Sigmoid colon (tissue), 4 donors: ENCODE data around the gene ETV3L.

Source experiments
- EP300 ChIP-seq, 4 donors: sonication (generic); formaldehyde crosslinking; IDR thresholded peaks; one replicate each; pipeline ENCODE4 v1.6.1; 2017; ENCODE audit warnings: antibody characterized with exemption in 4 of 4
- POLR2A ChIP-seq, 2 donors: fragments of 450-650 bp; IDR thresholded peaks; one replicate each; pipeline ENCODE4 v1.6.1; 2016; ENCODE audit warnings: antibody characterized with exemption in 2 of 2, mild to moderate bottlenecking in 2 of 2, moderate library complexity in 2 of 2
- TF ChIP-seq, protein P1 (sequence below), 4 experiments: fragments of 450-650 bp in 3 of 4; fragments of 200-600 bp in 1 of 4; IDR thresholded peaks; one replicate each; pipeline ENCODE4 v1.5.1; 2016 to 2019; ENCODE audit warnings: antibody characterized with exemption in 4 of 4, mild to moderate bottlenecking in 3 of 4, moderate library complexity in 2 of 4

DNA sequence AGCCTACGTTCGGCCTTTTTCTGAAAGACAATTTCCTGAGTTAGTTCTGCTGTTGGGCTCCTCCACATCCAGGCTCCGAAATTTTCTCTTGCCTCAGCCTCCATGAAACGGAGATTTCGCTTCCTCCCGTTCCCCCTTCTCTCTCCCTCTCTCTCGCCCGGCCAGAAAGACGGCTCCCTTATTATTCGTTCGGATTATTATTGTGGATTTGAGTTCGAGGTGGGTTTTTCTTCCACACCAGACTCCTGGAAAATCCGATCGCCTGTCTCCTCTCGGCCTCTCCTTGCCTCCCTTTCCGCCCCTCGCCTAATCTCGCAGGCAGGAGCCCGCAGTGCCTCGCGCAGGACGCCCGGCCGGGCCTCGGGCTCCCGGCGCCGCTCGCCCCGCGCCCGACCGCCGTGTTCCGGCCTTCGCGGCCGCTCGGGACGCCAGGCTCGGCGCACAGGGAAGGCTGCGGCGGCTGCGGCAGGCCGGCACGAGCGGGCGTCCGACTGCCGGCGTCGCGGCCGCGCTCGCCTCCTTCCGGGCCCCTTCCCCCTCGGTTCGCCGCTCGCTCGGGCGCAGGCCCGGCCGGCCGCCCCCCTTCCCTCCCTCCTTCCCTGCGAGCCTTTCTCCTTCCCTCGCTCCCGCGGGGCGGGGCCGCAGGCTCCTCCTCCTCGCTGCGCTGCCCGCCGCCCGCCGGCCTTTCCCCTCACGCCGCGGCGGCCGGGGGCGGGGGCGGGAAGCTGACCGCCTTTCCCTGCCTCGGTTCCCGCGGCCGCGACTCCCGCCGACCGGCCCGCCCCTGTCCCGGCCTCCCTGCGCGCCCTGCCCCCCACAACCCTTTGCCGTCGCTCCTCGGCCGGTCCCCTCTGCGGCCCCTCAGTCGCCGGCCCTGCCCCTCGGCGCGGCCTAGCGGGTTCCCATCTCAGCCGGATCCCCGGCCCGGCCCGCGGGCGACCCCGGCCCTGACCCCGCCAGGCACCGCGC is 54.1 kb downstream of the ETV3L start, which contains the start of gene ARHGEF11:
- TF ChIP-seq POLR2A (IDR thresholded peaks at IDR 0.05) (no peak), EP300 (IDR thresholded peaks at IDR 0.05) (no peak)
- TF ChIP-seq, protein P1, sequence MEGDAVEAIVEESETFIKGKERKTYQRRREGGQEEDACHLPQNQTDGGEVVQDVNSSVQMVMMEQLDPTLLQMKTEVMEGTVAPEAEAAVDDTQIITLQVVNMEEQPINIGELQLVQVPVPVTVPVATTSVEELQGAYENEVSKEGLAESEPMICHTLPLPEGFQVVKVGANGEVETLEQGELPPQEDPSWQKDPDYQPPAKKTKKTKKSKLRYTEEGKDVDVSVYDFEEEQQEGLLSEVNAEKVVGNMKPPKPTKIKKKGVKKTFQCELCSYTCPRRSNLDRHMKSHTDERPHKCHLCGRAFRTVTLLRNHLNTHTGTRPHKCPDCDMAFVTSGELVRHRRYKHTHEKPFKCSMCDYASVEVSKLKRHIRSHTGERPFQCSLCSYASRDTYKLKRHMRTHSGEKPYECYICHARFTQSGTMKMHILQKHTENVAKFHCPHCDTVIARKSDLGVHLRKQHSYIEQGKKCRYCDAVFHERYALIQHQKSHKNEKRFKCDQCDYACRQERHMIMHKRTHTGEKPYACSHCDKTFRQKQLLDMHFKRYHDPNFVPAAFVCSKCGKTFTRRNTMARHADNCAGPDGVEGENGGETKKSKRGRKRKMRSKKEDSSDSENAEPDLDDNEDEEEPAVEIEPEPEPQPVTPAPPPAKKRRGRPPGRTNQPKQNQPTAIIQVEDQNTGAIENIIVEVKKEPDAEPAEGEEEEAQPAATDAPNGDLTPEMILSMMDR (IDR thresholded peaks at IDR 0.05), result no peak
